CD4-positive, alpha-beta T cell treated with Interleukin-15 for 1 hour (primary cell): ENCODE measurements around the gene TRIM8.

Experiments used
- DNase-seq: peaks from one replicate; pipeline ENCODE4 v3.0.0-alpha.2; 2020

TRIM8 gene

GRCh38 chr10:102616066-102616770, 28.1 kb upstream of the TRIM8 start:
- DNase-seq: no peak

GRCh38 chr10:102617041-102617440, 27.2 kb upstream of the TRIM8 start:
- DNase-seq: no peak

- no peak for DNase-seq
These were observed 26.5 kb upstream of the TRIM8 start for GRCh38 chr10:102617816-102618215.

- DNase-seq: no peak
These were observed 24.8 kb upstream of the TRIM8 start for GRCh38 chr10:102619281-102619981.

GRCh38 chr10:102620138-102620590, 24.1 kb upstream of the TRIM8 start:
- DNase-seq: no peak

- no peak for DNase-seq
These were observed 23.5 kb upstream of the TRIM8 start for GRCh38 chr10:102620591-102621442.

GRCh38 chr10:102621443-102622325, 22.6 kb upstream of the TRIM8 start:
- DNase-seq: no peak

- no peak for DNase-seq
These were observed 20.2 kb upstream of the TRIM8 start for GRCh38 chr10:102624094-102624493.

GRCh38 chr10:102624751-102625645, 19.3 kb upstream of the TRIM8 start:
- no peak for DNase-seq

GRCh38 chr10:102626026-102626685, 18.1 kb upstream of the TRIM8 start:
- DNase-seq: no peak

- DNase-seq: no peak
These were observed 17.0 kb upstream of the TRIM8 start for GRCh38 chr10:102627291-102627735.

- DNase-seq: no peak
These were observed 16.5 kb upstream of the TRIM8 start for GRCh38 chr10:102627736-102628293.

GRCh38 chr10:102628451-102628911, 15.8 kb upstream of the TRIM8 start:
- DNase-seq: no peak

- no peak for DNase-seq
These were observed 14.3 kb upstream of the TRIM8 start for GRCh38 chr10:102629661-102630614.

GRCh38 chr10:102630663-102631062, 13.6 kb upstream of the TRIM8 start:
- no peak for DNase-seq

GRCh38 chr10:102631525-102632393, 12.5 kb upstream of the TRIM8 start:
- no peak for DNase-seq

GRCh38 chr10:102632394-102633111, 11.7 kb upstream of the TRIM8 start:
- no peak for DNase-seq
